Measurements from ENCODE around the gene TMEM41B.

DNA sequence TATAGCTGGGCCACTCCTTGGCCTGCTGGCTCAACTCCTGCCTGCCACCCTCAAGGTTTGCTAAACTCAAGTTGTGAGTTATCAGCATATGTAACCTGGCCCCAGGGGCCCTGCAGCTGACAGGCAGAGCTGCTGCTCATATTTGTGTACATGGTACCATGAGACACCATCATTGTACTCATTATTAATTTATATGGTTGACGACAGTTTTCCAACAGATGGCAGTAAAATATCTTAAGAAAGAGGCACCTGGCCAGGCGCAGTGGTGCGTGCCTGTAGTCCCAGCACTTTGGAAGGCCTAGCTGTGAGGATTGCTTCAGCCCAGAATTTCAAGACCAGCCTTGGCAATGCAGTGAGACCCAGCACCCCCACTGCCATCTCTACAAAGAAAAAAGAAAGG is 37.8 kb downstream of the TMEM41B start:
- no peak for TF ChIP-seq EZH2 (IDR thresholded peaks at IDR 0.05; ENCODE audit: low read length, missing control alignments)
- TF ChIP-seq, protein P1, sequence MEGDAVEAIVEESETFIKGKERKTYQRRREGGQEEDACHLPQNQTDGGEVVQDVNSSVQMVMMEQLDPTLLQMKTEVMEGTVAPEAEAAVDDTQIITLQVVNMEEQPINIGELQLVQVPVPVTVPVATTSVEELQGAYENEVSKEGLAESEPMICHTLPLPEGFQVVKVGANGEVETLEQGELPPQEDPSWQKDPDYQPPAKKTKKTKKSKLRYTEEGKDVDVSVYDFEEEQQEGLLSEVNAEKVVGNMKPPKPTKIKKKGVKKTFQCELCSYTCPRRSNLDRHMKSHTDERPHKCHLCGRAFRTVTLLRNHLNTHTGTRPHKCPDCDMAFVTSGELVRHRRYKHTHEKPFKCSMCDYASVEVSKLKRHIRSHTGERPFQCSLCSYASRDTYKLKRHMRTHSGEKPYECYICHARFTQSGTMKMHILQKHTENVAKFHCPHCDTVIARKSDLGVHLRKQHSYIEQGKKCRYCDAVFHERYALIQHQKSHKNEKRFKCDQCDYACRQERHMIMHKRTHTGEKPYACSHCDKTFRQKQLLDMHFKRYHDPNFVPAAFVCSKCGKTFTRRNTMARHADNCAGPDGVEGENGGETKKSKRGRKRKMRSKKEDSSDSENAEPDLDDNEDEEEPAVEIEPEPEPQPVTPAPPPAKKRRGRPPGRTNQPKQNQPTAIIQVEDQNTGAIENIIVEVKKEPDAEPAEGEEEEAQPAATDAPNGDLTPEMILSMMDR (conservative IDR thresholded peaks at IDR 0.05 in 1 of 2, IDR thresholded peaks at IDR 0.05 in 1 of 2; ENCODE audit: low read depth in 1 of 2, low read length in 2 of 2): no peak
